Memory B cell (primary cell): ENCODE measurements around the gene NFKBIE.

Experiments
- ATAC-seq: fragments of 150-1000 bp; cut with Tn5 transposase; 2 replicates; pipeline ENCODE4 v1.10.0; 2021; ENCODE audit warnings: low read depth, mild to moderate bottlenecking, moderate library complexity
- DNase-seq, 2 donors: peaks; one replicate each; pipeline ENCODE4 v3.0.0; 2022; ENCODE audit warnings: low spot score in 2 of 2
- H3K27ac Mint-ChIP-seq: one replicate; pipeline ENCODE4 v1.8.0; 2022; ENCODE audit warnings: mild to moderate bottlenecking, moderate library complexity, mixed read lengths
- H3K27me3 Mint-ChIP-seq: one replicate; pipeline ENCODE4 v1.8.0; 2022; ENCODE audit warnings: mixed read lengths
- H3K36me3 Mint-ChIP-seq: one replicate; pipeline ENCODE4 v1.8.0; 2022; ENCODE audit warnings: mild to moderate bottlenecking, mixed read lengths
- H3K4me1 Mint-ChIP-seq: one replicate; pipeline ENCODE4 v1.8.0; 2022; ENCODE audit warnings: mixed read lengths
- H3K4me3 Mint-ChIP-seq: one replicate; pipeline ENCODE4 v1.8.0; 2022; ENCODE audit warnings: mild to moderate bottlenecking, moderate library complexity, mixed read lengths
- H3K9me3 Mint-ChIP-seq: one replicate; pipeline ENCODE4 v1.8.0; 2022; ENCODE audit warnings: mixed read lengths

The NFKBIE gene

GRCh38 chr6:44229376-44230033 lies 35.8 kb downstream of the NFKBIE start:
- ATAC-seq, result no peak
- Mint-ChIP-seq H3K27me3 (no peaks in the 10 kb centered on the region), H3K9me3 (no peaks in the 10 kb centered on the region), H3K4me1 (peaks cover 1% of the 10 kb centered on the region), H3K4me3 (no peak overlapping the region), H3K27ac (no peak overlapping the region), H3K36me3 (no peaks in the 10 kb centered on the region)
- DNase-seq, result no peak

DNA sequence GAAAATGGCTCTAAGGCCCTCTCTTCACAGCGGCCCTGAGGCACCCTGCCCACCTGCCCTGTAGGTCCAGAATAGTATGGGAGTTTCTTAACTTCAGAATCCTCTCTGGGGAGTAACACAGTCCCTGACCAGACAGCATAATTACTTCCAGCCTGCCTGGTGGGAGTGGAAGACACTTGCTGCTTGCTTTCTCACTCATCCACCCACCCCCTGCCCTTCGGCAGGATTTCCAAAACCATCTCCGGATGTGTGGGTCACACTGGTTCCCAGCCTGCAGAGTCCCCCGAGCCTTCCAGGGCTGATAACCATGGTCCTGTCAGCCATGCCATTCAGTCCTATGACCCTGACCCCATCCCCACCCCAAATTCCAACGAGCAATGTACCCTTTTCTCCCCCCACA lies 36.5 kb downstream of the NFKBIE start:
- Mint-ChIP-seq H3K9me3 (no peaks in the 10 kb centered on the region), H3K36me3 (no peaks in the 10 kb centered on the region), H3K27ac (no peak overlapping the region), H3K27me3 (no peaks in the 10 kb centered on the region), H3K4me1 (peaks cover 7% of the 10 kb centered on the region), H3K4me3 (no peak overlapping the region)
- ATAC-seq, result no peak
- DNase-seq, result no peak

GRCh38 chr6:44228433-44228832 lies 36.9 kb downstream of the NFKBIE start:
- peaks cover 7% of the 10 kb centered on the region for H3K4me1 Mint-ChIP-seq
- no peak overlapping the region for H3K4me3 Mint-ChIP-seq
- H3K36me3 Mint-ChIP-seq, result no peaks in the 10 kb centered on the region
- H3K9me3 Mint-ChIP-seq, result no peaks in the 10 kb centered on the region
- no peaks in the 10 kb centered on the region for H3K27me3 Mint-ChIP-seq
- DNase-seq, result no peak
- ATAC-seq, result no peak
- no peak overlapping the region for H3K27ac Mint-ChIP-seq

GRCh38 chr6:44228031-44228430 lies 37.3 kb downstream of the NFKBIE start:
- DNase-seq, result no peak
- no peak for ATAC-seq
- H3K36me3 Mint-ChIP-seq, result no peaks in the 10 kb centered on the region
- H3K27ac Mint-ChIP-seq, result no peak overlapping the region
- no peaks in the 10 kb centered on the region for H3K9me3 Mint-ChIP-seq
- H3K4me3 Mint-ChIP-seq, result no peak overlapping the region
- no peaks in the 10 kb centered on the region for H3K27me3 Mint-ChIP-seq
- peaks cover 9% of the 10 kb centered on the region for H3K4me1 Mint-ChIP-seq

DNA sequence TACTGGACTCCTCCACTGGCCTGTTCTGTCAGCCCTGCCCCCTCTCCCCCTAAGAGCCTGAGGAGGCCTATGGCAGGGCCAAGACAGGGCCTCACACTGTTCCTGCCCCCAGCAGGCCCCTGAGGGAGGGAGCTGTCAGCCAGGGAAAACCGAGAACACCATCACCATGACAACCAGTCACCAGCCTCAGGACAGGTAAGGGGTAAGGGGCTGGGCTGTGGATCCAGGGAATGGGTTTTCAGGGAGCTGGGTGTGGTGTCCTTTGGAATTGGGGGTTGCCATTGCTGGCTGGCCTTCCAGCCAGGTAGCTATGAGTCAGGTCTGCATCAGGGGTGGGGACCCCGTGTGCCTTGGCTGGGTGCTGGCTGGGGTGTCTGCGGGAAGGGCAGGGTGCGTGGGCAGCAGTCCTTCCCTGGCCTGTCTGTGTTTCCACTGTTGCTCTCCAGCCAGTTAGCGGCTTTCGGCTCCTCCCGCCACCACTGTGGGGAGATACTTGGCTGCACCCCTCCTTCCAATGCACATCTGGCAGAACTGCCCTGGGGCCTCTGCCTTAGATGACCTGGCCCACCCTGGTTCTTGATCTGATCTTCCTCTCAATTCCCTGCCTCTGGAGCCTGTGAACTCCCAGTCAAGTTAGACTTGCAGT lies 38.1 kb downstream of the NFKBIE start:
- no peaks in the 10 kb centered on the region for H3K9me3 Mint-ChIP-seq
- H3K27me3 Mint-ChIP-seq, result no peaks in the 10 kb centered on the region
- no peaks in the 10 kb centered on the region for H3K36me3 Mint-ChIP-seq
- no peak for ATAC-seq
- no peak overlapping the region for H3K27ac Mint-ChIP-seq
- peaks cover 15% of the 10 kb centered on the region for H3K4me1 Mint-ChIP-seq
- DNase-seq, result no peak
- H3K4me3 Mint-ChIP-seq, result no peak overlapping the region

GRCh38 chr6:44226368-44227147 lies 38.8 kb downstream of the NFKBIE start:
- no peak overlapping the region for H3K4me3 Mint-ChIP-seq
- ATAC-seq, result no peak
- no peaks in the 10 kb centered on the region for H3K9me3 Mint-ChIP-seq
- no peak overlapping the region for H3K27ac Mint-ChIP-seq
- no peak for DNase-seq
- peaks cover 17% of the 10 kb centered on the region for H3K4me1 Mint-ChIP-seq
- H3K36me3 Mint-ChIP-seq, result no peaks in the 10 kb centered on the region
- no peaks in the 10 kb centered on the region for H3K27me3 Mint-ChIP-seq

DNA sequence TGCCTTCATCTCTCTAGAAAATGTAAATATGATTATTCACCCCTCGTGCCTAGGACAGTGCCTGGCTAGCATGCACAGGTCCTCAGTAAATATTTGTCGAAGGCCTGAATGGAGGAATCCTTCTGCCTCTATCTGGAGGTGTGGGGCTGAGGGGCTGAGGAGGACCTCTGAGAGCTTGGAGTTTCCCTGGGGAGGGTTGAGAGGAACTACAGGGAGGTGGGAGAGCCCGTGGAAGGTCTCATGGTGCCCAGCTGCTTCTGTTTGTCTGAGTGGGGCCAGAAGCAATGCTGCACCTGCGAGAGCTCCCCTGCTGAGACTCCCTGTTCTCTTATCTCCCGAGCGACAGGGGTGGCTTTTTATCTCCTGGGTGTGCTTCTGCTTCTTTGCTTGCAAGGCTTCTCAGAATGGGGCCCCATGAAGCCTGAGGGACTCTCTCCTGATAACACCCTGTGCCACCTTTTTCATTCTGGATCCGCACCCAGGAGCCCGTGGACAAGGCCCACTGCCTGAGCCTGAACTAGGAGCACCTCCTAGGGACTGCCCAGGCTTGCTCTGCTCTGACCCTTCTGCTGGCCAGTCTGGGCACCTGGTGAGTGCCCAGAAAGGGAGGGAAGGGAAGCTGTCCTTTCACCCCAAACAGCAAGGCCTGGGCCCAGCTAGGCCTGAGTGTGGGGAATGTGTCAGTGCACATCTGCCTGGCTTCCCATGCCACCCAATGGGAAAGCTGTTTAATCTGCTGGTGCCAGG lies 39.6 kb downstream of the NFKBIE start:
- peaks cover 21% of the 10 kb centered on the region for H3K4me1 Mint-ChIP-seq
- DNase-seq (no peak), ATAC-seq (no peak)
- H3K36me3 Mint-ChIP-seq, result no peaks in the 10 kb centered on the region
- no peaks in the 10 kb centered on the region for H3K27me3 Mint-ChIP-seq
- H3K9me3 Mint-ChIP-seq, result no peaks in the 10 kb centered on the region
- no peak overlapping the region for H3K27ac Mint-ChIP-seq
- no peak overlapping the region for H3K4me3 Mint-ChIP-seq

GRCh38 chr6:44224965-44225305 lies 40.4 kb downstream of the NFKBIE start:
- H3K36me3 Mint-ChIP-seq, result no peaks in the 10 kb centered on the region
- no peak overlapping the region for H3K4me3 Mint-ChIP-seq
- ATAC-seq (no peak), DNase-seq (no peak)
- H3K9me3 Mint-ChIP-seq, result no peaks in the 10 kb centered on the region
- no peak overlapping the region for H3K27ac Mint-ChIP-seq
- peaks cover 21% of the 10 kb centered on the region for H3K4me1 Mint-ChIP-seq
- H3K27me3 Mint-ChIP-seq, result no peaks in the 10 kb centered on the region

- Mint-ChIP-seq H3K36me3 (no peaks in the 10 kb centered on the region), H3K27me3 (no peaks in the 10 kb centered on the region), H3K4me3 (peak overlapping the region; percentile 88), H3K4me1 (peaks cover 23% of the 10 kb centered on the region), H3K27ac (no peak overlapping the region), H3K9me3 (no peaks in the 10 kb centered on the region)
- no peak for ATAC-seq
- no peak for DNase-seq
These were observed 41.1 kb downstream of the NFKBIE start for GRCh38 chr6:44224029-44224964.

DNA sequence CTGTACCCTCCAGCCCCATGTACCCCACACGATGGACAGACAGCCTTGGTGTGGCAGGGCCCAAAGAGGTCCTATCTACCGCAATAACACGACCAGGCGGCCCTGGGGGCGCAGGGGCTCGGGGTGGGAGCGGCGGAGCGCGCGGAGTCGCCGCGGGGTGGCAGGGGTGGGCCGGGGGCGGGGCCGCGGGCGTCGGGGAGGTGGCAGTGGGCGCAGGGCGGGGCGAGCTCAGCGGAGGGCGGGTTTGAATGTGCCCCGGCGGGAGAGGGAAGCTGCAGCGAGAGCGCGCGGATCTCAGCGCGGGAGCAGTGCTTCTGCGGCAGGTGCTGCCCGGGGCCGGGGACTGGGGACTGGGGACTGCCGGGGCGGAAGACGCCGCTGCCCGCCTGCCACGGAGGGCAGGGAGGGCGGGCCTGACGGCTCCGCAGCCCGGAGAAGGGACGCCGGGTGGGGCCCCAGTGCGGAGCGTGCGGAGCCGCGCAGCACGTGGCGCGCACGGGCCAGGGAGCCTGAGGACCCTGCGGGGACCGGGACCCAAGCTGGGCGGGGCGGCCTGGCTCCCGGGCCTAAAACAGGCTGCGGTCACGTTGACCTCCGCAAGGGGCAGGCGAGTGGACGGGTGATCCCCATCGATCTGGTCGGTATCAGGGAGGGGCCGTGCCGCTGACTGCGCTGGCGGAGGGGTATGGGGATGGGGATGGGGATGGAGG lies 41.9 kb downstream of the NFKBIE start, which contains the start of gene SLC29A1:
Gene SLC29A1, plus strand, starts transcription at position 277 of the 710 bp plus-strand sequence. CDS start 3,719 bp downstream, outside the sequence.
- peak; percentile 75 to 76 for DNase-seq
- peak within 1 kb of the TSS; percentile 88 for H3K4me3 Mint-ChIP-seq
- H3K36me3 Mint-ChIP-seq, result no peaks in the 10 kb centered on the region
- peak within 1 kb of the TSS; percentile 63 for H3K27ac Mint-ChIP-seq
- H3K9me3 Mint-ChIP-seq, result no peaks in the 10 kb centered on the region
- no peaks in the 10 kb centered on the region for H3K27me3 Mint-ChIP-seq
- peaks cover 27% of the 10 kb centered on the region for H3K4me1 Mint-ChIP-seq
- peak; percentile 83 for ATAC-seq

GRCh38 chr6:44222486-44223318 lies 42.6 kb downstream of the NFKBIE start:
- H3K27ac Mint-ChIP-seq, result peak overlapping the region; percentile 63
- DNase-seq, result no peak
- H3K36me3 Mint-ChIP-seq, result no peaks in the 10 kb centered on the region
- peak overlapping the region; percentile 88 for H3K4me3 Mint-ChIP-seq
- H3K27me3 Mint-ChIP-seq, result no peaks in the 10 kb centered on the region
- peak; percentile 2 for ATAC-seq
- H3K9me3 Mint-ChIP-seq, result no peaks in the 10 kb centered on the region
- H3K4me1 Mint-ChIP-seq, result peaks cover 30% of the 10 kb centered on the region

- Mint-ChIP-seq H3K9me3 (no peaks in the 10 kb centered on the region), H3K36me3 (no peaks in the 10 kb centered on the region), H3K27ac (no peak overlapping the region), H3K4me3 (no peak overlapping the region), H3K27me3 (no peaks in the 10 kb centered on the region), H3K4me1 (peaks cover 30% of the 10 kb centered on the region)
- DNase-seq (no peak), ATAC-seq (no peak)
These were observed 43.4 kb downstream of the NFKBIE start for GRCh38 chr6:44221961-44222335.
